HEK293T (cell line): Measurements from ENCODE around the gene AP5Z1.

Experiments
- CTCF ChIA-PET: fragments of 350-600 bp; formaldehyde crosslinking; extraction: SDS; loops from one replicate; lab custom pipeline; 2021; ENCODE audit warnings: antibody characterized with exemption, inconsistent platforms; lab: Yijun Ruan, JAX
- POLR2A ChIA-PET: fragments of 350-600 bp; formaldehyde crosslinking; extraction: SDS; loops from one replicate; lab custom pipeline; 2020; ENCODE audit warnings: antibody characterized with exemption, inconsistent platforms; lab: Yijun Ruan, JAX
- DNase-seq: peaks from one replicate; pipeline ENCODE4 v3.0.0; 2012; ENCODE audit warnings: mixed read lengths; ENCODE audit errors: extremely low spot score
- ARNT ChIP-seq: fragments of 450-650 bp; IDR thresholded peaks from 2 replicates; pipeline ENCODE4 v1.6.1; 2017; ENCODE audit warnings: mild to moderate bottlenecking
- BHLHE40 ChIP-seq: fragments of 450-650 bp; IDR thresholded peaks from 2 replicates; pipeline ENCODE4 v1.6.1; 2016; ENCODE audit warnings: mild to moderate bottlenecking, moderate library complexity, borderline replicate concordance
- CTBP1 ChIP-seq: fragments of 450-650 bp; IDR thresholded peaks from 2 replicates; pipeline ENCODE4 v1.6.1; 2016; ENCODE audit warnings: borderline replicate concordance
- ELF4 ChIP-seq: fragments of 450-650 bp; IDR thresholded peaks from 2 replicates; pipeline ENCODE4 v1.6.1; 2017; ENCODE audit warnings: antibody characterized with exemption
- FOXA1 ChIP-seq: fragments of 450-650 bp; IDR thresholded peaks from 2 replicates; pipeline ENCODE4 v1.6.1; 2016; ENCODE audit warnings: mild to moderate bottlenecking
- FOXK2 ChIP-seq: fragments of 450-650 bp; IDR thresholded peaks from 2 replicates; pipeline ENCODE4 v1.6.1; 2016; ENCODE audit warnings: mild to moderate bottlenecking
- FOXM1 ChIP-seq: fragments of 450-650 bp; IDR thresholded peaks from 2 replicates; pipeline ENCODE4 v1.6.1; 2017; ENCODE audit warnings: mild to moderate bottlenecking, borderline replicate concordance
- HDGF ChIP-seq: fragments of 450-650 bp; IDR thresholded peaks from 2 replicates; pipeline ENCODE4 v1.6.1; 2017; ENCODE audit warnings: antibody characterized with exemption, borderline replicate concordance
- L3MBTL2 ChIP-seq: fragments of 450-650 bp; conservative IDR thresholded peaks from 2 replicates; pipeline ENCODE4 v1.6.1; 2016; ENCODE audit warnings: mild to moderate bottlenecking
- LEF1 ChIP-seq: fragments of 450-650 bp; IDR thresholded peaks from 2 replicates; pipeline ENCODE4 v1.6.1; 2017; ENCODE audit warnings: mild to moderate bottlenecking, borderline replicate concordance
- NFRKB ChIP-seq: fragments of 450-650 bp; IDR thresholded peaks from 2 replicates; pipeline ENCODE4 v1.6.1; 2016; ENCODE audit warnings: mild to moderate bottlenecking, moderate library complexity
- PKNOX1 ChIP-seq: fragments of 450-650 bp; IDR thresholded peaks from 2 replicates; pipeline ENCODE4 v1.6.1; 2016
- SP1 ChIP-seq: fragments of 450-650 bp; IDR thresholded peaks from 2 replicates; pipeline ENCODE4 v1.6.1; 2017
- SUZ12 ChIP-seq: fragments of 450-650 bp; IDR thresholded peaks from 2 replicates; pipeline ENCODE4 v1.6.1; 2016; ENCODE audit warnings: mild to moderate bottlenecking
- TARDBP ChIP-seq: fragments of 450-650 bp; IDR thresholded peaks from 2 replicates; pipeline ENCODE4 v1.6.1; 2016
- ZNF384 ChIP-seq: fragments of 450-650 bp; IDR thresholded peaks from 2 replicates; pipeline ENCODE4 v1.6.1; 2016

AP5Z1 gene

GRCh38 chr7:4729266-4729665 lies 46.2 kb upstream of the AP5Z1 start:
- TF ChIP-seq FOXA1 (no peak), SUZ12 (no peak), LEF1 (no peak), FOXM1 (no peak), ZNF384 (no peak), L3MBTL2 (no peak), BHLHE40 (no peak), NFRKB (no peak), CTBP1 (no peak), ARNT (no peak)
- CTCF ChIA-PET, result no interaction called here
- POLR2A ChIA-PET, result no interaction called here
- DNase-seq, result no peak

- ChIA-PET POLR2A (no interaction called here), CTCF (no interaction called here)
- DNase-seq, result no peak
- TF ChIP-seq HDGF (no peak), ZNF384 (no peak), LEF1 (no peak), ARNT (no peak), PKNOX1 (no peak), CTBP1 (no peak), TARDBP (no peak), SUZ12 (no peak), ELF4 (no peak), FOXA1 (no peak), NFRKB (no peak), SP1 (no peak), BHLHE40 (no peak), L3MBTL2 (no peak), FOXM1 (no peak), FOXK2 (no peak)
These were observed 45.1 kb upstream of the AP5Z1 start for GRCh38 chr7:4730276-4730675.

GRCh38 chr7:4730971-4731370 lies 44.5 kb upstream of the AP5Z1 start:
- ChIA-PET CTCF (no interaction called here), POLR2A (no interaction called here)

GRCh38 chr7:4731803-4732202 lies 43.6 kb upstream of the AP5Z1 start:
- ChIA-PET CTCF (no interaction called here), POLR2A (no interaction called here)
- no peak for DNase-seq

More at GRCh38 chr7:4730971-4731370, 44.5 kb upstream of the AP5Z1 start:
- TF ChIP-seq SP1 (no peak), SUZ12 (no peak), FOXK2 (no peak), FOXM1 (no peak), ARNT (no peak), ELF4 (no peak), L3MBTL2 (no peak), FOXA1 (no peak), CTBP1 (no peak), BHLHE40 (no peak), NFRKB (no peak), TARDBP (no peak), HDGF (no peak), ZNF384 (no peak), PKNOX1 (no peak), LEF1 (no peak)
- DNase-seq, result no peak

GRCh38 chr7:4733936-4734528 lies 41.4 kb upstream of the AP5Z1 start:
- ChIA-PET CTCF (no interaction called here), POLR2A (no interaction called here)
- TF ChIP-seq FOXK2, result no peak
- no peak for TF ChIP-seq ZNF384
- TF ChIP-seq ELF4, result no peak
- TF ChIP-seq PKNOX1, result no peak
- no peak for TF ChIP-seq L3MBTL2
- no peak for TF ChIP-seq BHLHE40
- no peak for TF ChIP-seq LEF1
- no peak for TF ChIP-seq NFRKB
- TF ChIP-seq TARDBP, result no peak
- no peak for TF ChIP-seq SUZ12
- no peak for TF ChIP-seq SP1
- TF ChIP-seq FOXA1, result no peak
- no peak for TF ChIP-seq ARNT
- TF ChIP-seq CTBP1, result no peak
- no peak for TF ChIP-seq HDGF
- no peak for TF ChIP-seq FOXM1
- no peak for DNase-seq

More at GRCh38 chr7:4731803-4732202, 43.6 kb upstream of the AP5Z1 start:
- TF ChIP-seq FOXM1 (no peak), ELF4 (no peak), BHLHE40 (no peak), HDGF (no peak), LEF1 (no peak), L3MBTL2 (no peak), FOXK2 (no peak), SUZ12 (no peak)
